ENCODE results near the gene CITED4. TPM values are rescaled to one million over a fixed set of nuclear protein-coding genes. Genes with fewer than 3 reads are reported as not detected.
A peak's percentile ranks its signal among the peaks of the same experiment; 100 is the strongest.

Gene CITED4
- total and polyA plus RNA-seq, 9 of the 15 experiments (the other 6 are each of a cell fraction or from before 2014, with no cell fraction given), result 0.11 to 1.2 (median 0.17) TPM; not detected in 2

GRCh38 chr1:40820911-40821693 is 41.1 kb downstream of the CITED4 start (continued):
- TF ChIP-seq MTA3 (IDR thresholded peaks at IDR 0.05; ENCODE audit: borderline replicate concordance) (peak; percentile 97), ZNF282 (CRISPR knock-in tag; IDR thresholded peaks at IDR 0.05) (no peak), CBFA2T2 (conservative IDR thresholded peaks at IDR 0.05) (peak; percentile 99), CBFA2T3 (IDR thresholded peaks at IDR 0.05) (peak; percentile 100), THRA (IDR thresholded peaks at IDR 0.05) (no peak), CCNT2 (IDR thresholded peaks at IDR 0.05; ENCODE audit: borderline replicate concordance, extremely low read depth, insufficient read length, low read depth, low read length) (peak; percentile 97), HNRNPK (IDR thresholded peaks at IDR 0.05; ENCODE audit: low read depth, low read length, poor library complexity, severe bottlenecking) (no peak), ZBTB40 (IDR thresholded peaks at IDR 0.05) (no peak; the same call in 1 of the 2 replicates), ZBTB40 (CRISPR knock-in tag; IDR thresholded peaks at IDR 0.05) (no peak), ZFP1 (CRISPR knock-in tag; IDR thresholded peaks at IDR 0.05) (no peak), ESRRA (IDR thresholded peaks at IDR 0.05; ENCODE audit: borderline replicate concordance, low read depth) (peak; percentile 64; the same call in 1 of the 2 replicates), SRF (CRISPR knock-in tag; IDR thresholded peaks at IDR 0.05) (0 out of 4 replicates have a peak, but pooled peaks of 1 of the 2 experiments have one; percentile 25), FOXJ2 (tag; IDR thresholded peaks at IDR 0.05) (no peak), RHOXF2B (CRISPR knock-in tag; conservative IDR thresholded peaks at IDR 0.05) (0 out of 2 replicates have a peak, but pooled peaks have one; percentile 23), LCOR (CRISPR knock-in tag; IDR thresholded peaks at IDR 0.05) (peak; percentile 93), FOXJ3 (CRISPR knock-in tag; IDR thresholded peaks at IDR 0.05) (no peak), NR2F6 (CRISPR knock-in tag; IDR thresholded peaks at IDR 0.05) (no peak), TAF9B (IDR thresholded peaks at IDR 0.05; ENCODE audit: partially characterized antibody) (no peak), HIVEP1 (CRISPR knock-in tag; IDR thresholded peaks at IDR 0.05) (no peak), TRIM24 (IDR thresholded peaks at IDR 0.05) (peak; percentile 93 to 94)

Measured in K562 (cell line).